Measurements from ENCODE around the gene DNAAF3. TPM values are rescaled to one million over a fixed set of nuclear protein-coding genes. Genes with fewer than 3 reads are reported as not detected.

DNAAF3 gene
- total and polyA plus RNA-seq, 7 experiments from 2014 or later = not detected

GRCh38 chr19:55193481-55193880 is 27.1 kb upstream of the DNAAF3 start:
- ChIA-PET POLR2A (no interaction called here), CTCF (no interaction called here)
- H3K4me1 ChIP-seq (ENCODE audit: control insufficient read depth in 2 of 2, insufficient read depth in 2 of 2, low read length in 2 of 2) = no peaks in the 10 kb centered on the region
- Mint-ChIP-seq H3K4me1 (peaks cover 0 to 12% (median 4%) of the 10 kb centered on the region in 7 donors), H3K27ac (no peak overlapping the region), H3K27me3 (peaks cover 0 to 30% (median 4%) of the 10 kb centered on the region in 5 donors), H3K9me3 (peaks cover 0 to 1% (median 0%) of the 10 kb centered on the region in 11 donors), H3K4me3 (no peak overlapping the region), H3K36me3 (no peaks in the 10 kb centered on the region)
- DNase-seq (no peak), ATAC-seq (no peak)
- no peak overlapping the region for H3K4me3 ChIP-seq (ENCODE audit: low read length)
- no peaks in the 10 kb centered on the region for H3K27me3 ChIP-seq (ENCODE audit: control insufficient read depth in 2 of 2, insufficient read depth in 2 of 2, low read length in 2 of 2)
- H3K27ac ChIP-seq (ENCODE audit: low read depth, low read length) = no peak overlapping the region
- H3K36me3 ChIP-seq (ENCODE audit: control insufficient read depth in 2 of 3, insufficient read depth in 3 of 3, low read length in 3 of 3) = no peaks in the 10 kb centered on the region
- H3K9me3 ChIP-seq (ENCODE audit: control insufficient read depth in 2 of 3, low read length in 3 of 3) = no peaks in the 10 kb centered on the region
- intact Hi-C loops (cut with micrococcal nuclease) = no loop called here

DNA sequence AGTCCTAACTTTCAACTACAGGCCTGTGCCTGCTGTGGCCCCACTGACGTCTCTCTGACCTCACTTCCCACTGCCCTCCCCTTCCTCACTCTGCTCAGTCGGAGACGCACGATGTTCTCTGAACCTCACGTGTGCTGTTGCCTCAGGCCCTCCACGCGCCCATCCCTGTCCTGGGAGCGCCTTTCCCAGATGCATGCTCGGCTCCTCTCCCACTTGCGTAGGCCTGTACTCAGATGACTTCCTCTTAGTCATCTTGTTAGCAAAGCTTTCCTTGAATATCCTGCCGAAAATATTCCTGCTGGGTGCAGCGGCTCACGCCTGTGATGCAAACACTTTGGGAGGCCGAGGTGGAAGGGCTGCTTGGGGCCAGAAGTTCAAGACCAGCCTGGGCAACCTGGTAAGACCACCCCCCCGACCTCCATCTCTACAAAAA is 23.0 kb upstream of the DNAAF3 start:
- Histone ChIP-seq H3K36me3 (ENCODE audit: control insufficient read depth in 2 of 3, insufficient read depth in 3 of 3, low read length in 3 of 3) (no peaks in the 10 kb centered on the region), H3K9me3 (ENCODE audit: control insufficient read depth in 2 of 3, low read length in 3 of 3) (no peaks in the 10 kb centered on the region), H3K27me3 (ENCODE audit: control insufficient read depth in 2 of 2, insufficient read depth in 2 of 2, low read length in 2 of 2) (no peaks in the 10 kb centered on the region), H3K27ac (ENCODE audit: low read depth, low read length) (no peak overlapping the region), H3K4me1 (ENCODE audit: control insufficient read depth in 2 of 2, insufficient read depth in 2 of 2, low read length in 2 of 2) (no peaks in the 10 kb centered on the region), H3K4me3 (ENCODE audit: low read length) (no peak overlapping the region)
- Mint-ChIP-seq H3K36me3 (no peaks in the 10 kb centered on the region), H3K4me3 (peak overlapping the region in 2 of 10 donors; percentile 68 to 81), H3K27ac (peak overlapping the region in 1 of 9 donors; percentile 79), H3K27me3 (peaks cover 4 to 43% (median 7%) of the 10 kb centered on the region in 5 donors), H3K4me1 (peaks cover 0 to 18% (median 5%) of the 10 kb centered on the region in 7 donors), H3K9me3 (peaks cover 0 to 2% (median 0%) of the 10 kb centered on the region in 11 donors)
- DNase-seq = no peak
- ATAC-seq = no peak
- CTCF ChIA-PET = no interaction called here
- POLR2A ChIA-PET = interaction anchor here (0.7 kb wide), 1 partner anchor 27 kb away, joined by 4 read pairs; no protein-coding TSS in a partner anchor
- intact Hi-C loops (cut with micrococcal nuclease) = no loop called here

DNA sequence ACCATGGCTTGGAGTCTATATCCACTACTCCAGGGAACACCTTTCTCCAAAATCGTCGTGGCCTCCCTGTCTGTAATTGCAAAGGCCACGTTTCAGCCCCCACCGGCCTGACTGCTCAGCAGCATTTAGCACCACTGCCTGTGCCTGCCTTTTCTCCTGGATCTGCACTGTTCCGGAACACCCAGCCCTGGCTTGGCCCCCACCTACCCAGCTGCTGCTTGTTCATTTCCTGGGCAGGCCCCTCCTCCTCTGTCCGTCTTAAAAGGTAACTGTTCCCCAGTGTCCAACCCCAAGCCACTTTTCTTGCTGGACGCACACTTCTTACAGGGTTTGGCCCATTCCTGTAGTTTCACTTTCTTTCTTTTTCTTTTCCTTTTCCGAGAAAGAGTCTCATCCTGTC is 22.2 kb upstream of the DNAAF3 start:
- peaks cover 4 to 46% (median 11%) of the 10 kb centered on the region in 5 donors for H3K27me3 Mint-ChIP-seq
- peak overlapping the region in 3 of 9 donors; percentile 32 to 79 (median 55) for H3K27ac Mint-ChIP-seq
- intact Hi-C loops (cut with micrococcal nuclease) = no loop called here
- H3K27ac ChIP-seq (ENCODE audit: low read depth, low read length) = no peak overlapping the region
- ATAC-seq (no peak), DNase-seq (no peak)
- no peaks in the 10 kb centered on the region for H3K4me1 ChIP-seq (ENCODE audit: control insufficient read depth in 2 of 2, insufficient read depth in 2 of 2, low read length in 2 of 2)
- no peaks in the 10 kb centered on the region for H3K9me3 ChIP-seq (ENCODE audit: control insufficient read depth in 2 of 3, low read length in 3 of 3)
- no peaks in the 10 kb centered on the region for H3K27me3 ChIP-seq (ENCODE audit: control insufficient read depth in 2 of 2, insufficient read depth in 2 of 2, low read length in 2 of 2)
- ChIA-PET POLR2A (no interaction called here), CTCF (no interaction called here)
- no peaks in the 10 kb centered on the region for H3K36me3 ChIP-seq (ENCODE audit: control insufficient read depth in 2 of 3, insufficient read depth in 3 of 3, low read length in 3 of 3)
- no peaks in the 10 kb centered on the region for H3K36me3 Mint-ChIP-seq
- peaks cover 0 to 18% (median 5%) of the 10 kb centered on the region in 7 donors for H3K4me1 Mint-ChIP-seq
- no peak overlapping the region for H3K4me3 ChIP-seq (ENCODE audit: low read length)
- peak overlapping the region in 5 of 10 donors; percentile 9 to 81 (median 46) for H3K4me3 Mint-ChIP-seq
- H3K9me3 Mint-ChIP-seq = peaks cover 0 to 2% (median 0%) of the 10 kb centered on the region in 11 donors

- Histone ChIP-seq H3K4me1 (ENCODE audit: control insufficient read depth in 2 of 2, insufficient read depth in 2 of 2, low read length in 2 of 2) (no peaks in the 10 kb centered on the region), H3K27me3 (ENCODE audit: control insufficient read depth in 2 of 2, insufficient read depth in 2 of 2, low read length in 2 of 2) (peaks cover under 1 to 8% of the 10 kb centered on the region in 2 donors), H3K27ac (ENCODE audit: low read depth, low read length) (no peak overlapping the region), H3K4me3 (ENCODE audit: low read length) (no peak overlapping the region), H3K36me3 (ENCODE audit: control insufficient read depth in 2 of 3, insufficient read depth in 3 of 3, low read length in 3 of 3) (no peaks in the 10 kb centered on the region), H3K9me3 (ENCODE audit: control insufficient read depth in 2 of 3, low read length in 3 of 3) (no peaks in the 10 kb centered on the region)
- Mint-ChIP-seq H3K36me3 (no peaks in the 10 kb centered on the region), H3K27ac (no peak overlapping the region), H3K4me3 (no peak overlapping the region), H3K9me3 (peaks cover 0 to 2% (median 0%) of the 10 kb centered on the region in 11 donors), H3K4me1 (peaks cover 0 to 18% (median 6%) of the 10 kb centered on the region in 7 donors), H3K27me3 (peaks cover 12 to 44% (median 27%) of the 10 kb centered on the region in 5 donors)
- ATAC-seq (no peak), DNase-seq (no peak)
- POLR2A ChIA-PET = no interaction called here
- CTCF ChIA-PET = no interaction called here
- intact Hi-C loops (cut with micrococcal nuclease) = no loop called here
These were observed 19.7 kb upstream of the DNAAF3 start for GRCh38 chr19:55186080-55186479.

GRCh38 chr19:55181740-55182139 is 15.3 kb upstream of the DNAAF3 start:
- DNase-seq = no peak
- H3K4me1 ChIP-seq (ENCODE audit: control insufficient read depth in 2 of 2, insufficient read depth in 2 of 2, low read length in 2 of 2) = peaks cover 11 to 22% of the 10 kb centered on the region in 2 donors
- no peak overlapping the region for H3K27ac Mint-ChIP-seq
- H3K36me3 Mint-ChIP-seq = peaks cover 0 to 4% (median 0%) of the 10 kb centered on the region in 5 donors
- no peak overlapping the region for H3K27ac ChIP-seq (ENCODE audit: low read depth, low read length)
- peak overlapping the region in 2 of 10 donors; percentile 5 to 50 for H3K4me3 Mint-ChIP-seq
- peaks cover 50 to 74% (median 52%) of the 10 kb centered on the region in 5 donors for H3K27me3 Mint-ChIP-seq
- ATAC-seq = no peak
- CTCF ChIA-PET = no interaction called here
- H3K27me3 ChIP-seq (ENCODE audit: control insufficient read depth in 2 of 2, insufficient read depth in 2 of 2, low read length in 2 of 2) = peaks cover 13 to 27% of the 10 kb centered on the region in 2 donors
- intact Hi-C loops (cut with micrococcal nuclease) = no loop called here
- H3K4me3 ChIP-seq (ENCODE audit: low read length) = no peak overlapping the region
- peaks cover 0 to 6% (median 0%) of the 10 kb centered on the region in 11 donors for H3K9me3 Mint-ChIP-seq
- POLR2A ChIA-PET = no interaction called here
- no peaks in the 10 kb centered on the region for H3K9me3 ChIP-seq (ENCODE audit: control insufficient read depth in 2 of 3, low read length in 3 of 3)
- H3K4me1 Mint-ChIP-seq = peaks cover 9 to 27% (median 24%) of the 10 kb centered on the region in 7 donors
- no peaks in the 10 kb centered on the region for H3K36me3 ChIP-seq (ENCODE audit: control insufficient read depth in 2 of 3, insufficient read depth in 3 of 3, low read length in 3 of 3)

DNA sequence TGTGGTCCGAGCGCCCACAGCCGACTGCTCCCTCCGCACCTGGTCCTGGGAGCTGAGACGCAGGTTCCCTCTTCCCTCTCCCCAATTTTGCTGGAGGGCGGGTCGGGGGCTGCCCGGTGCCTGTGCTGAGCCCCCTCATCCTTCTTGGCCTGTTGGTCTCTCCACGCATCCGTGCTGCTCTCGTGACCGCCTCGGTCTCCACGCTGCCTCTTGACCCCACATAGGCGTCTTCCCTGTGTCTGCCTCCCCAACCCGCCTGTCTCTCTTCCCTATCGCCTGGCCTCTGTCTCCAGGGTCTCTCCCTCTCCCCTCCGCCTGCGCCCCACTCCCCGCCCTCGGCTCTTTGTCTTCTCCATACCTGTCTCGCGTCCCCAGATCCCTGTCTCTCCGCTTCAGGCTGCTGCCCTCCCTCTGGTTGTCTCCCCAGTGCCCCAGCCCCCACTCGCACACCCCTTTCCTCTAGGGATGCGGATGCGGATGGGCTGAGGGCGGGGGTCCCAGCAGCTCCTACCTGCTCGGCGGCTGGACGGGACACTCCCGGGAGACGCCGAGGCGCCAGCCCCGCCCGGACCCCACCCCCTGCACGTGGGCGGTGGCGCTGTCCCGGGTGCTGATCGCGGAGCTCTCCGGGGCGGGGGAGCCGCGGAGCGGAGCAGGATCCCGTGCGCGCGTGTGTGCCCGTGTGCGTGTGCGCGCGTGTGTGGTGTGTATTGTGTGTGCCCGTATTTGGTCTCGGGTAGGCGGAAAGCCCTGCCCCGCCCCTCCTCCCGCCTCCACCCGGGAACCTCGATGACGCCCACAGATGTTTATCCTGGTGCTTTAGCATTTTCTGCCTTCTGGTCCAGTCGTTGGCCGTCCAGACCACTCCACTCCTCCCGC is 13.4 kb upstream of the DNAAF3 start, which contains the start of gene SYT5:
Gene SYT5 (minus strand): TSS at position 684 of the 879 bp plus-strand sequence. CDS start 1,248 bp downstream, outside the sequence.
- H3K27ac ChIP-seq (ENCODE audit: low read depth, low read length) = peak within 1 kb of the TSS; percentile 41
- intact Hi-C loops (cut with micrococcal nuclease) = loop anchor here (1.0 to 5.0 kb wide), 11 partner anchors 20 to 296 kb away; partner anchors contain the start of genes KMT5C (in 2 of the 2), PPP6R1 (in 2 of the 2), PPP1R12C (in 1 of the 2) and RPL28 (in 1 of the 2)
- peak within 1 kb of the TSS; percentile 38 to 94 (median 86) for H3K27ac Mint-ChIP-seq

More for the DNA sequence above, 13.4 kb upstream of the DNAAF3 start, which contains the start of gene SYT5:
- peak; percentile 21 to 90 (median 60) for DNase-seq
- Histone ChIP-seq H3K27me3 (ENCODE audit: control insufficient read depth in 2 of 2, insufficient read depth in 2 of 2, low read length in 2 of 2) (peaks cover 13 to 42% of the 10 kb centered on the region in 2 donors), H3K36me3 (ENCODE audit: control insufficient read depth in 2 of 3, insufficient read depth in 3 of 3, low read length in 3 of 3) (no peaks in the 10 kb centered on the region), H3K9me3 (ENCODE audit: control insufficient read depth in 2 of 3, low read length in 3 of 3) (no peaks in the 10 kb centered on the region), H3K4me3 (ENCODE audit: low read length) (peak within 1 kb of the TSS; percentile 64), H3K4me1 (ENCODE audit: control insufficient read depth in 2 of 2, insufficient read depth in 2 of 2, low read length in 2 of 2) (peaks cover 11 to 27% of the 10 kb centered on the region in 2 donors)
- Mint-ChIP-seq H3K27me3 (peaks cover 55 to 72% (median 62%) of the 10 kb centered on the region in 5 donors), H3K36me3 (peaks cover 0 to 4% (median 0%) of the 10 kb centered on the region in 5 donors), H3K4me1 (peaks cover 9 to 31% (median 19%) of the 10 kb centered on the region in 7 donors), H3K9me3 (peaks cover 0 to 6% (median 0%) of the 10 kb centered on the region in 11 donors), H3K4me3 (peak within 1 kb of the TSS; percentile 79 to 86 (median 83))
- POLR2A ChIA-PET = interaction anchor here (2.0 kb wide), 1 partner anchor 79 kb away, joined by 5 read pairs; the partner anchor contains the start of gene PPP6R1
- ATAC-seq = peak; percentile 60
- CTCF ChIA-PET = interaction anchor here (0.6 kb wide), 1 partner anchor 239 kb away, joined by 4 read pairs; no protein-coding TSS in a partner anchor
